ENCODE data around the gene TMEM145.

DNA sequence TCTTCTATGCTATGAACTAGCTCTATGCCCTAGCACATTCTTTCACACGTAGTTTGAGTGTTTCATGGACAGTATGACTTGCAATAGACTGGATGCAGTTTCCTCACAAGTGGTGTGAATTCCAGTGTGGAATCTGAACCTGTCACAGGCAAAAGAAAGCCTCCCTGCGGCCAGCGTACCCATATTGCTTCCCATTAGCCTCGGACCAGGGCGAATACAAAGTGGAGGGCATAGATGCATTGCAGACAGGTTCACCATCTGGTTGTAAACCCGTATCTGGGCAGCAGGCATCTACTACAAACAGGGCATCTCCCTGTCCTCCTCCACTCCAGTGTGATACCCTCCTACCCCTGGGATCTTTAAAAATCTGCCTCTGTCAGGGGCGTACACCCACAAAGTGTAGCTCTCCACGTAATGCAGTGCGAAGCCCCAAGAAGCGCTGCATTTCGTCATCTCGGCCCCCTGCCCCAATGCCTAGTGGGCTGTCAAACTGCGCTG, 45.4 kb upstream of the TMEM145 start:
- TF ChIP-seq, protein P1, sequence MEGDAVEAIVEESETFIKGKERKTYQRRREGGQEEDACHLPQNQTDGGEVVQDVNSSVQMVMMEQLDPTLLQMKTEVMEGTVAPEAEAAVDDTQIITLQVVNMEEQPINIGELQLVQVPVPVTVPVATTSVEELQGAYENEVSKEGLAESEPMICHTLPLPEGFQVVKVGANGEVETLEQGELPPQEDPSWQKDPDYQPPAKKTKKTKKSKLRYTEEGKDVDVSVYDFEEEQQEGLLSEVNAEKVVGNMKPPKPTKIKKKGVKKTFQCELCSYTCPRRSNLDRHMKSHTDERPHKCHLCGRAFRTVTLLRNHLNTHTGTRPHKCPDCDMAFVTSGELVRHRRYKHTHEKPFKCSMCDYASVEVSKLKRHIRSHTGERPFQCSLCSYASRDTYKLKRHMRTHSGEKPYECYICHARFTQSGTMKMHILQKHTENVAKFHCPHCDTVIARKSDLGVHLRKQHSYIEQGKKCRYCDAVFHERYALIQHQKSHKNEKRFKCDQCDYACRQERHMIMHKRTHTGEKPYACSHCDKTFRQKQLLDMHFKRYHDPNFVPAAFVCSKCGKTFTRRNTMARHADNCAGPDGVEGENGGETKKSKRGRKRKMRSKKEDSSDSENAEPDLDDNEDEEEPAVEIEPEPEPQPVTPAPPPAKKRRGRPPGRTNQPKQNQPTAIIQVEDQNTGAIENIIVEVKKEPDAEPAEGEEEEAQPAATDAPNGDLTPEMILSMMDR (IDR thresholded peaks at IDR 0.05; ENCODE audit: low read length): no peak
- no peak for TF ChIP-seq EZH2 (IDR thresholded peaks at IDR 0.05; ENCODE audit: borderline replicate concordance, low read length)

Measured in OCI-LY1 (cell line).